OCI-M2 (cell line): ENCODE results near the gene ACP1.

Experiments used
- DNase-seq: peaks from one replicate; lab custom pipeline; 2025; ENCODE audit not compliant: unreplicated experiment; lab: John Stamatoyannopoulos, UW

ACP1 gene

DNA sequence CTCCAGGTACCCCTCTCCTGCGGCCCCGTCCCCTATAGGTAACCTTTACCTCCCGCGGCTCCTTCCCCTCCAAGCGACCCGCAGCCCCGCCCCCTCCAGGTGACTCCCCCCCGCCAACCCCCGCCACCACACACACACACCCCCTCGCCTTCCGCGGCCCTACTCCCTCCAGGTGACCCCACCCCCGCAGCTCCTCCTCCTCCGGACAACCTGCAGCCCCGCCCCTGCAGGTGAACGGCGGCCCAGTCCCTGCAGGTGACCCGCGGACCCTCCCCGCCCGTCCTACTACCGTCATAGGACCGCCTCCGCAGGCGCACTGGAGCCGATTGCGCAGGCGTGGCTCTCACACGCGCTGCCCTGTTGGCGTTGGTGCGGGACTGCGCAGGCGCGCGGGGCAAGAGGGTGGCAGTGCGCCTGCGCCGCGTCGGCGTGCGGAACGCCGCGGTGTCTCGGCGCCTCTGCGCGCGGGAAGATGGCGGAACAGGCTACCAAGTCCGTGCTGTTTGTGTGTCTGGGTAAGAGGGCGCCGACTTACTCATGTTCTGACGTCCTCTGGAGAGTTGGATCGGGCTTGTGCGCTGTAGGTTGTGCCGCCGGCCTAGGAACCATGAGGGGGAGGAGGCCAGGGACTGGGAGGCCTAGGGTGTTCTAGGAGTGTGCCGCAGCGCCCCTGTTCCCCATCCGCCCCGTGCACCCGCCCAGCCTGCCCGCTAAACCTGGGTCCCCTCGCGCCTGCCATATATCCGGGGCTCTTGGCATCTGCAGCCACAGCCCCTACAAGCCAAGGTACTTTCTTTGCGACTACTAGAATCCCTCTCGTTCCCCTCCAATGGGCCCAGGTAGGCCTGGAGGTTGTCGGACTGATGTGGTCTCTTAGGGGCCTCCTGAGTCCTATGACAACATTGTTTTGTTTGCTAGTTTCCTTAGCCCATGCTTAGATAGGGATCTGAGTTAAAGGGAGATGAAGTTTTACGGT is at the start of gene ACP1:
Gene ACP1 (plus strand): TSS at position 455 of the 976 bp plus-strand sequence. CDS start 18 bp downstream, at position 473.
- peak; percentile 30 for DNase-seq

DNA sequence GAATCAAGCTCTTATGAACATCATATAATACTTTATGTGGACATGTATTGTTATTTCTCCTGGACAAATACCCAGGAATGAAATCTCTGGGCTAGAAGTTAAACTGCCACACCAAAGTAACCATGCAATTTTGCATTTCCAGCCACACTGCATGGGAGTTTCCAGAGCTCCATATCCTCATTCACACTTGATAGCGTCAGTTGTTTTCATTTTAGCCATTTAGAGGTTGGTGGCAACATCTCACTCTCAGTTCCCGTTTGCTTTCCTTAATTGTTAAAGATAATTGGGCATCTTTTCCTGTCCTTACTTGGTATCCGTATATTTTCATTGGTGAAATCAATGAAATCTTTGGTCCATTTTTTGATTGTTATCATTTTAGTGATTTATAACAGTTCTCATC is 48.7 kb upstream of the ACP1 start:
- no peak for DNase-seq

DNA sequence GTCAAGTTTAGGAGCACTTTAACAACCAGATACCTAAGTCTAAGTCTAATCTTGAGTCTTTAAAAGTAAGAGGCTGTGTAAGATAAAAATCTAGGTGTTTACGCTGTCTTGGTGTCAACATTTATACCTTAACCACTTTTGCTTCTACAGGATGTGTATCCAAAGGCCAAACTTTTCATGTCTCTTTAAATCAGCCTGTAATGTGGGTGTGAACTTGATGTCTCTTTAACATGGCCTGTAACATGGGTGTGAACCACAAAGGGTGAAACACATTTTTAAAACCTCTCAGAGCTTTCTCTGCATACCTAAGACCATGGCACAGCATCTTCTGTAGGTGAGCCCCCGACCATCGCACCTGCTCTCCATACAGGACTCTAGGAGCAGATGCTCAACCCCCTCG is 41.3 kb upstream of the ACP1 start:
- no peak for DNase-seq

GRCh38 chr2:223971-224760 is 40.6 kb upstream of the ACP1 start:
- no peak for DNase-seq

DNA sequence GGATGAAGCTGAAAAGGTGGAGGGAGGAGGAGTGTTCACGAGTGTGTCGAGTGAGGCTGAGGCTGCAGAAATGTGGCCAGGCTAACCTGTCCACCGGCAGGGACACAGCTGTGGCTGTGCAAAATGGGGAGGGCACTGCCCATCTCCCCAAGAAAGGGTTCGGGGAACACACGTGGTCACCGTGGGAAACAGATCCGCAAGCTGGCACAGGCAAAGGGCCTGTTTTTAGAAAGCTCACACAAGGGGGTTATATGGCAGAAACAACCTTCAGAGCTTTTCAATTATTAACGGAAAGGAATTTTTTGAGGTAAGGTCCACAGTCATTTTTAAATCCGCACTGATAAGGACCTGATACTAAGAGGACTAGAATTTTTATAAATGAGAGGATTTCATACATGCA is 36.6 kb upstream of the ACP1 start:
- DNase-seq = no peak

DNA sequence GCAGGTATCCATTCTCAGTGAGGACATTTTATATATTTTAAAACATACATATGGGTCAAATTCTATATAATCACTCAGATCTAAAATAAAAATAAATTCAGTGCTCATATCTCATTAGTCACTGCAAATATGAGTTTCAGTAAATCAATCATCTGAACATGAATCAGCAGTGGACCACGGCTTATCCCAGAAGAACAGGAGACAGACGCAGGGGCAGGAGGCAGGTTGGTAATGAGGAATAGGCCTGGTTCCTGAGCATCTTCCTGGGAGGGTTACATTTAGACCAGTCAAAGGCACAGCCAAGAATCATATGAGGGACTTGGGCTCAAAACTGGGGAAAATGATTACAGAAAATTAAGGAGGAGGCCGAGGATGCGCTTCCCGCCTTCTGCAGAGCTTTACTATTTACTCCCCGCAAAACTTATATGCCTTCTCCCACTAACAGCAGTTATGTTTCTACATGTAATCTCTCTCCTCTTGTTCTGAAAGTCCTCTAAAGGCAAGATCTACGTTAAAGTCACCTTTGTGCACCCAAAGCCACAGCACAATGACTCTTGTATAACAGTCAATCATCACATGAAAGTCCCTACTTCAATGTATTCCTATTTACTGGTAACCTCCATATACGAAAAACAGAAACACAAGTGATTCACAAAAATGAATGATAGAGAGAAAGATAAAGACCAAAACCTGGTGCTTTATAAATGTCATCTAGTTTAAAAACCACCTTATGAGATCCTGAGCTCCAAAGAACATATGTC is 36.0 kb upstream of the ACP1 start:
- no peak for DNase-seq

DNA sequence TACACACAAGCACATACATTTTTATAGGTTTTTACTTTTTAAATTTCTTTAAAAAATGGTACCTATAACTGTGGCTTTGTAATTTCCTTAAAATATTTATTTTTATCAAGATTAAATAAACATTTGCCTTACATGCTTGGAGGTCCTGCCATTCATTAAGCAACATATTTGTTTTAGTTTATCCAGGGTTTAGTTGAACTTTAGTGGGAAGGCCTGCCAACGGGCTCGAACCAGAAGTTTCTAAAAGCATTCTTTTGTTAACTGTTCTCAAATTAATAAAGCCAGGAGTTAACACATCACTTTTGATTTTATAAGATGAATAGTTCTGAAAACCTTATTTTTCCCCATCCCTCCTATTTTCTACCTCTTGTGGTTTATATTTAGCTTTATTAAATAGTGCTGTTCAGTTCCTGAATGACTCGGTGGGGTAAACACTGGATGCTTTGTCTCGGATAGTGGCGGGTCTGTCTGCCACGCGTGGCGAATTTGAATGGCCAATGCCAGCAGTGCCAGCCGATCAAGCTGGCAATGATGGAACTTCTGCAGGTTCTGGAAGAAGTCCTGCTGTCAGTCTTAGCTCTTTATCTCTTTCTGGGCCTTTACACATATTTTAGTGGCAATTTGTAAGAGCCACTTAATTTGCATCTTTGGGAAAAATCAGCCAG is 33.1 kb upstream of the ACP1 start:
- DNase-seq = no peak

- DNase-seq = no peak
Measured at GRCh38 chr2:233030-233429, 31.7 kb upstream of the ACP1 start.

DNA sequence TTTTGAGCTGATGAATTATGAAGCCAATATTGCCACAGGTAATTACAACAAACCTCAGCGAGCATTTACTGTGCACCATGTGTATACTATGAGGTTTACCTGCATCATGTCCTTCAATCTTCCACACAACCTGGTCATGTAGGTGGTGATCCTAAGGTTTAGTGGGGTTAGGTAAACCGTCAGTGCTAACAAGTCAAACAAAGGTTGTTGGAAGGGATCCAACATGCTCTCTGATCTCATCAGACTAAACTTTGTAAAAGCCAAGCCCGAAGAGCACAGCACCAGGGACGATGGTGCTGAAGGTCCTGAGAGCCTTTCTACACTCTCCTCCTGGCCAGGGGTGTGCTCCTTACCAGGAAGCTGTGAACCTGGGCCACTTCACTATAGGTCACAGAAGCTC is 30.3 kb upstream of the ACP1 start:
- DNase-seq = no peak

GRCh38 chr2:236993-237539 is 27.7 kb upstream of the ACP1 start:
- no peak for DNase-seq

GRCh38 chr2:237878-238277 is 26.9 kb upstream of the ACP1 start:
- no peak for DNase-seq

DNA sequence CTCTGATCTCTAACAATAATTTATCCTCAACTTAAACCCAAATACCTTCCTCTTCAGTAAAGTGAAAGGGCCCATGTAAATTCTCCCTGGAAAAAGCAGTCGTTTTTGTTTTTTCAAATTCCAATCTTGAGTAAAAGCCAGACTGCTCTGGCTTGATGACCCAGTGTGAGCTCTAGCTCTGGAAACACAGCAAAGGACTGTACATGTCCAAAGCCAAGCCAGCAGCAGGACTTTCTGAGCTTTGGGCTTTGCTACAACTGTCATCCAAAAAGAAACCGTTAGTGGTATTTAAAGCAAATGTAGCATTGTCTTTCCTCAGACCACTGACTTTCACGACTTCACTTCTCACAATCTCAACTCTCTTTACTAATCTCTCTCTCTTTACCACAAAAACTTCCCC is 26.3 kb upstream of the ACP1 start:
- no peak for DNase-seq

- DNase-seq = no peak
Measured at GRCh38 chr2:238869-239268, 25.9 kb upstream of the ACP1 start.

GRCh38 chr2:244547-244946 is 20.2 kb upstream of the ACP1 start:
- no peak for DNase-seq

DNA sequence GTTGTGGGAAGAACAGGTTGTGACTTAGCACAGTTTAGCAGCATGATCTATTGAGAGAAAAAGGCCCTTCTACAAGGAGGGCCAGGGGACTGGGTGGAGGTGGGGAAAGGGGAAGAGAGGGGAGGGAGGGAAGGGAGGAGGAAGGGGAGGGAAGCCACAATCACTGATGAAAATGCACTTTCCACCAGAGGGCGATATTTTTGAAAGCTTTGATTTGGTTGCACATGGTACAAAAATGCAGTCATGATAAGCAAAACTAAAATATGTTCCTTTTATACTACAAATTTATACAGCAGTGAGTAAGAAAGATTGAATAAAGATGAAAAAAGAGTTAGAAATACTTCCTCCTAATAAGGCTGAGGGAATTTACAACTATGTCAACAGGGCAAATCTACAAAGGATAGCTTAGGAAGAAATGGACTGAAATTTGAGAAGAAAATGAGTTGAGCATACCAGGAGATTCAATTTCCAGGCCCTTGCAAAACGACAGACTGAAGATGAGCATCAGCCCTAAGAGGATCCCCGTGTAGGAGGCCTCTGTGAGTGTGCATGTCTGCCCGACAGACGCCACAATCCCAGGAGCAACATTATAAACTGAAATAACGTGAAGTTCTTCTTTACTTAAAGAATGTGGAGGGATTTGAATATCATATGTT is 18.1 kb upstream of the ACP1 start:
- DNase-seq = peak; percentile 2

DNA sequence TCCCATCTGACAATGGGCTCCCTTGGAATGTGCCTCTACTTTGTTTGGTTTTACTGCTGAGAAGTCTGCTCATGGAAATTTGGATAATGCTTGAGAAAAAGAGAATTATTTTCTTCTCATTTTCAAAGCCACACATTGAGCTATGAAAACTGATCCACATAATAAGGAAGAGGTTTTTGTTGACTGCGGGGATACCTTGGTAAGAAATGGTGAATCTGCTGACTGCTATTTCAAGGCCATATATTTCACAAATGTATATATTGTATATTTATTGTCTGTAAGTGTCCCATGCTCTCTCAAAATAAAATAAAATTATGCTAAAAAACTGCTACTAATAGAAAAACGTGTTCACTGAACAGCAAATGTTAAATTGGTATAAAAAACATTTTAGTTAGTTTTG is 16.0 kb upstream of the ACP1 start:
- no peak for DNase-seq

DNA sequence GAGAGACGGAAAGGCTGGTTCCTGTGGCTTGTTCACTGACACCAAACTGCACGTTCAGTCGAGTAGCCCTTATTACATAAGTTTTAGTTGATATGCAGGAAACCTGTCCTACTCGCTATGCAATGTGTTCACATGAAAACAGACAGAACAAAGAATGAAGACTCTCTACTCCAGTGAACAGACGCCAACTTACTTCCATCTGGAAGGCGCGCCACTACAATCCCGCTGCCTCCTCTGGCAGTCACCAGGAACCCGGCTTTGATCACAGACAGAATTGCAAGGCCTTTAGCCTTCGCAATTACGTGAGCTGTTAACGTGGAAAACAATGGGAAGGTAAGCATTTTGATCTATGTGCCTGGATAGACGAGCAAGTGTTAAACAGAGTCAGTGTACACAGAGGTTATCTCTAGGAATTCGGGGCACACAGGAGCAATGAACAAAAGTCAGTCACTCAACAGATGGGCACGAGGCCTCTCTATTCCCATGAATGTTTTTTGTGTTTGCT is 15.2 kb upstream of the ACP1 start:
- no peak for DNase-seq

DNA sequence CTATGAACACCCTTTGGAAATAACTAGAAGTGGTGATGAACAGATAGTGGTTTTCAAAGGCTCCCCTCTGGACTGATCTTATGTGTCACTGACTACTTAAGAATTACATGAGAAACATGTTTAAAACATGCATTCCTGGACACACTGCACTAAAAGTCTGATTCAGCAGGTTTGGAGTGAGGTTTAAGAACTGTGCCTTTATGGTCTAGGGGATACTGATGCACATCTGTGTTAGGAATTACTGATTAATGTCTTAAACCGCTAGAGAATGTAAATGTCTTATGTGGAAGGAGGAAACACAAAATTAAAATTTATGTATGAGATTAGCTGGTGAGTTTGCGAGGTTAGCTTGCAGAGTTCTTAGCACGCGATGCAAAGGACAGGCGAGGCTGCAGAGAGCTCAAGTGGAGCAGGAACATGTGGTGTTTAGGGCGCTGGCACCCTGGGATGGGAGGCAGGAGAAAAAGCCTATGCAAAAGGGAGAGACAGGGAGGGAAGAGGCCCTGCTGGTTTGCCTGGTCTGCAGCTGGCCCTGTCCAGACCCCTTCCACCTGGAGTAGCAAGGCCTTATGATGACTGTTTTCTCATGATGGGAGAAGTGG is 12.6 kb upstream of the ACP1 start:
- DNase-seq = no peak

DNA sequence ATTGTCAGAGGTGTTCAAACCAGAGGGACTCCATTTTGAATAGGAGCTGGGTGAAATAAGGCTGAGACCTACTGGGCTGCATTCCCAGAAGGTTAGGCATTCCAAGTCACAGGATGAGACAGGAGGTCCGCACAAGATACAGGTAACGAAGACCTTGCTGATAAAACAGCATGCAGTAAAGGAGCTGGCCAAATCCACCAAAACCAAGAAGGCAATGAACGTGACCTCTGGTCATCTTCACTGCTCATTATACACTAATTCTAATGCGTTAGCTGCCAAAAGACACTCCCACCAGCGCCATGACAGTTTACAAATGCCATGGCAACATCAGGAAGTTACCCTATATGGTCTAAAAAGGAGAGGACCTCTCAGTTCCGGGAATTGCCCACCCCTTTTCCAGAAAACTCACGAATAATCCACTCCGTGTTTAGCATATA is 11.5 kb upstream of the ACP1 start:
- no peak for DNase-seq
